ENCODE measurements around the gene ABCC2.

GRCh38 chr10:99815621-99816020 is 33.2 kb downstream of the ABCC2 start:
- TF ChIP-seq, protein P1, sequence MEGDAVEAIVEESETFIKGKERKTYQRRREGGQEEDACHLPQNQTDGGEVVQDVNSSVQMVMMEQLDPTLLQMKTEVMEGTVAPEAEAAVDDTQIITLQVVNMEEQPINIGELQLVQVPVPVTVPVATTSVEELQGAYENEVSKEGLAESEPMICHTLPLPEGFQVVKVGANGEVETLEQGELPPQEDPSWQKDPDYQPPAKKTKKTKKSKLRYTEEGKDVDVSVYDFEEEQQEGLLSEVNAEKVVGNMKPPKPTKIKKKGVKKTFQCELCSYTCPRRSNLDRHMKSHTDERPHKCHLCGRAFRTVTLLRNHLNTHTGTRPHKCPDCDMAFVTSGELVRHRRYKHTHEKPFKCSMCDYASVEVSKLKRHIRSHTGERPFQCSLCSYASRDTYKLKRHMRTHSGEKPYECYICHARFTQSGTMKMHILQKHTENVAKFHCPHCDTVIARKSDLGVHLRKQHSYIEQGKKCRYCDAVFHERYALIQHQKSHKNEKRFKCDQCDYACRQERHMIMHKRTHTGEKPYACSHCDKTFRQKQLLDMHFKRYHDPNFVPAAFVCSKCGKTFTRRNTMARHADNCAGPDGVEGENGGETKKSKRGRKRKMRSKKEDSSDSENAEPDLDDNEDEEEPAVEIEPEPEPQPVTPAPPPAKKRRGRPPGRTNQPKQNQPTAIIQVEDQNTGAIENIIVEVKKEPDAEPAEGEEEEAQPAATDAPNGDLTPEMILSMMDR (IDR thresholded peaks at IDR 0.05; ENCODE audit: poor library complexity, severe bottlenecking), result no peak
- no peak for TF ChIP-seq EZH2 (IDR thresholded peaks at IDR 0.05; ENCODE audit: borderline replicate concordance, insufficient read depth, low read length, poor library complexity, severe bottlenecking)
- TF ChIP-seq SMC3 (conservative IDR thresholded peaks at IDR 0.05; ENCODE audit: poor library complexity), result no peak
- TF ChIP-seq POLR2AphosphoS5 (IDR thresholded peaks at IDR 0.05), result no peak
- TF ChIP-seq, protein P2, sequence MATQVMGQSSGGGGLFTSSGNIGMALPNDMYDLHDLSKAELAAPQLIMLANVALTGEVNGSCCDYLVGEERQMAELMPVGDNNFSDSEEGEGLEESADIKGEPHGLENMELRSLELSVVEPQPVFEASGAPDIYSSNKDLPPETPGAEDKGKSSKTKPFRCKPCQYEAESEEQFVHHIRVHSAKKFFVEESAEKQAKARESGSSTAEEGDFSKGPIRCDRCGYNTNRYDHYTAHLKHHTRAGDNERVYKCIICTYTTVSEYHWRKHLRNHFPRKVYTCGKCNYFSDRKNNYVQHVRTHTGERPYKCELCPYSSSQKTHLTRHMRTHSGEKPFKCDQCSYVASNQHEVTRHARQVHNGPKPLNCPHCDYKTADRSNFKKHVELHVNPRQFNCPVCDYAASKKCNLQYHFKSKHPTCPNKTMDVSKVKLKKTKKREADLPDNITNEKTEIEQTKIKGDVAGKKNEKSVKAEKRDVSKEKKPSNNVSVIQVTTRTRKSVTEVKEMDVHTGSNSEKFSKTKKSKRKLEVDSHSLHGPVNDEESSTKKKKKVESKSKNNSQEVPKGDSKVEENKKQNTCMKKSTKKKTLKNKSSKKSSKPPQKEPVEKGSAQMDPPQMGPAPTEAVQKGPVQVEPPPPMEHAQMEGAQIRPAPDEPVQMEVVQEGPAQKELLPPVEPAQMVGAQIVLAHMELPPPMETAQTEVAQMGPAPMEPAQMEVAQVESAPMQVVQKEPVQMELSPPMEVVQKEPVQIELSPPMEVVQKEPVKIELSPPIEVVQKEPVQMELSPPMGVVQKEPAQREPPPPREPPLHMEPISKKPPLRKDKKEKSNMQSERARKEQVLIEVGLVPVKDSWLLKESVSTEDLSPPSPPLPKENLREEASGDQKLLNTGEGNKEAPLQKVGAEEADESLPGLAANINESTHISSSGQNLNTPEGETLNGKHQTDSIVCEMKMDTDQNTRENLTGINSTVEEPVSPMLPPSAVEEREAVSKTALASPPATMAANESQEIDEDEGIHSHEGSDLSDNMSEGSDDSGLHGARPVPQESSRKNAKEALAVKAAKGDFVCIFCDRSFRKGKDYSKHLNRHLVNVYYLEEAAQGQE (IDR thresholded peaks at IDR 0.05; ENCODE audit: borderline replicate concordance), result no peak
